GM13977 (cell line): ENCODE data around the gene PDE8A.
"Not testable (repeated sequence)": the region's sequence is repeated elsewhere in the genome, so short reads cannot be mapped to it uniquely, and the experiment has no call there.

Experiments used
- DNase-seq: peaks from one replicate; pipeline ENCODE4 v3.0.0; 2012; ENCODE audit warnings: low spot score
- CTCF ChIP-seq: IDR thresholded peaks from 2 replicates; pipeline ENCODE4 v1.5.1; 2012; ENCODE audit warnings: mild to moderate bottlenecking, control low read depth; ENCODE audit not compliant: insufficient read depth; ENCODE audit errors: extremely low read depth, missing control alignments
- in situ Hi-C: fragments of 300-500 bp; cut with MboI; formaldehyde crosslinking; loops from one replicate; pipeline ENCODE4 v1.12.0; 2022; ENCODE audit warnings: low sequenced_read_pairs, low pct_unique_long_range_greater_than_20kb, mixed read lengths, inconsistent platforms; ENCODE audit not compliant: unreplicated experiment

Gene PDE8A

GRCh38 chr15:84987949-84988624 is 6.4 kb downstream of the PDE8A start:
- in situ Hi-C loops: no loop called here
- no peak for TF ChIP-seq CTCF
- no peak for DNase-seq

- in situ Hi-C loops: no loop called here
- no peak for TF ChIP-seq CTCF
- no peak for DNase-seq
Observed at GRCh38 chr15:84988909-84989644, 7.4 kb downstream of the PDE8A start.

GRCh38 chr15:84990507-84990906 is 8.9 kb downstream of the PDE8A start:
- DNase-seq: no peak
- no peak for TF ChIP-seq CTCF
- in situ Hi-C loops: no loop called here

GRCh38 chr15:84991014-84991712 is 9.5 kb downstream of the PDE8A start:
- DNase-seq: no peak
- no peak for TF ChIP-seq CTCF
- in situ Hi-C loops: no loop called here

- no peak for TF ChIP-seq CTCF
- DNase-seq: no peak
- in situ Hi-C loops: no loop called here
Observed at GRCh38 chr15:84992157-84992944, 10.7 kb downstream of the PDE8A start.

GRCh38 chr15:84996055-84996454 is 14.4 kb downstream of the PDE8A start:
- no peak for DNase-seq
- in situ Hi-C loops: no loop called here
- no peak for TF ChIP-seq CTCF

GRCh38 chr15:84996714-84997113 is 15.1 kb downstream of the PDE8A start:
- DNase-seq, in situ Hi-C loops: not testable (repeated sequence)

- DNase-seq, in situ Hi-C loops: not testable (repeated sequence)
Observed at GRCh38 chr15:84997214-84997613, 15.6 kb downstream of the PDE8A start.
